ENCODE results near the gene SENP1. TPM values are rescaled to one million over a fixed set of nuclear protein-coding genes. Genes with fewer than 3 reads are reported as not detected.

Gene SENP1
- total and polyA plus RNA-seq, 4 donors = 3.5 to 30.8 (median 12.9) TPM

GRCh38 chr12:48001505-48002413 is 104.1 kb downstream of the SENP1 start:
- ATAC-seq (ENCODE audit: insufficient read depth, low FRiP score) (peak; percentile 47), DNase-seq (peak; percentile 57 to 70 (median 66))
- Histone ChIP-seq H3K27me3 (ENCODE audit: control insufficient read depth in 3 of 3, insufficient read depth in 3 of 3, low read length in 2 of 3) (peaks cover 0 to 92% (median 74%) of the 10 kb centered on the region in 3 donors), H3K9me3 (ENCODE audit: control insufficient read depth in 4 of 4, insufficient read depth in 3 of 4, low read length in 3 of 4) (no peaks in the 10 kb centered on the region), H3K36me3 (ENCODE audit: control insufficient read depth in 4 of 4, insufficient read depth in 4 of 4, low read length in 4 of 4) (no peaks in the 10 kb centered on the region), H3K9ac (ENCODE audit: insufficient read depth in 1 of 2, low read length in 2 of 2) (no peak overlapping the region), H3K4me3 (no peak overlapping the region), H3K27ac (ENCODE audit: low read depth in 1 of 2, low read length in 1 of 2) (no peak overlapping the region), H3K4me1 (ENCODE audit: control insufficient read depth in 5 of 5, insufficient read depth in 5 of 5, low read length in 5 of 5) (peaks cover 0 to 52% (median 10%) of the 10 kb centered on the region in 5 donors)
- 1 to 2% methylated on average over 57 of the region's 57 CpGs for WGBS, 2 donors
- no peak for TF ChIP-seq CTCF (IDR thresholded peaks at IDR 0.05; ENCODE audit: control extremely low read depth, extremely low read depth)

- Histone ChIP-seq H3K9me3 (ENCODE audit: control insufficient read depth in 4 of 4, insufficient read depth in 3 of 4, low read length in 3 of 4) (no peaks in the 10 kb centered on the region), H3K4me1 (ENCODE audit: control insufficient read depth in 5 of 5, insufficient read depth in 5 of 5, low read length in 5 of 5) (peaks cover 3 to 57% (median 13%) of the 10 kb centered on the region in 5 donors), H3K9ac (ENCODE audit: insufficient read depth in 1 of 2, low read length in 2 of 2) (no peak overlapping the region), H3K27ac (ENCODE audit: low read depth in 1 of 2, low read length in 1 of 2) (no peak overlapping the region), H3K27me3 (ENCODE audit: control insufficient read depth in 3 of 3, insufficient read depth in 3 of 3, low read length in 2 of 3) (peaks cover 0 to 84% (median 68%) of the 10 kb centered on the region in 3 donors), H3K36me3 (ENCODE audit: control insufficient read depth in 4 of 4, insufficient read depth in 4 of 4, low read length in 4 of 4) (no peaks in the 10 kb centered on the region), H3K4me3 (no peak overlapping the region)
- TF ChIP-seq CTCF (IDR thresholded peaks at IDR 0.05; ENCODE audit: control extremely low read depth, extremely low read depth) = no peak
- 10 to 11% methylated on average over 18 of the region's 18 CpGs for WGBS, 2 donors
- ATAC-seq (ENCODE audit: insufficient read depth, low FRiP score) (peak; percentile 66), DNase-seq (peak; percentile 41 to 67 (median 67))
These were observed 104.9 kb downstream of the SENP1 start for GRCh38 chr12:48000878-48001504.

- WGBS, 2 donors = 73 to 84% methylated on average over 9 of the region's 9 CpGs
- no peak overlapping the region for H3K4me3 ChIP-seq
- TF ChIP-seq CTCF (IDR thresholded peaks at IDR 0.05; ENCODE audit: control extremely low read depth, extremely low read depth) = no peak
- no peak overlapping the region for H3K9ac ChIP-seq (ENCODE audit: insufficient read depth in 1 of 2, low read length in 2 of 2)
- H3K4me1 ChIP-seq (ENCODE audit: control insufficient read depth in 5 of 5, insufficient read depth in 5 of 5, low read length in 5 of 5) = peaks cover 0 to 59% (median 13%) of the 10 kb centered on the region in 5 donors
- DNase-seq = no peak
- H3K27ac ChIP-seq (ENCODE audit: low read depth in 1 of 2, low read length in 1 of 2) = no peak overlapping the region
- no peaks in the 10 kb centered on the region for H3K36me3 ChIP-seq (ENCODE audit: control insufficient read depth in 4 of 4, insufficient read depth in 4 of 4, low read length in 4 of 4)
- H3K27me3 ChIP-seq (ENCODE audit: control insufficient read depth in 3 of 3, insufficient read depth in 3 of 3, low read length in 2 of 3) = peaks cover 0 to 77% (median 58%) of the 10 kb centered on the region in 3 donors
- no peak for ATAC-seq (ENCODE audit: insufficient read depth, low FRiP score)
- H3K9me3 ChIP-seq (ENCODE audit: control insufficient read depth in 4 of 4, insufficient read depth in 3 of 4, low read length in 3 of 4) = no peaks in the 10 kb centered on the region
These were observed 106.1 kb downstream of the SENP1 start for GRCh38 chr12:47999816-48000215.
